NOMO-1 treated with dmso at 0.1 percent for 144 hours (cell line): ENCODE measurements around the gene PBOV1.
A peak's percentile ranks its signal among the peaks of the same experiment; 100 is the strongest.

Experiments
- DNase-seq: peaks from one replicate; lab custom pipeline; 2025; ENCODE audit not compliant: unreplicated experiment; lab: John Stamatoyannopoulos, UW

The PBOV1 gene

DNA sequence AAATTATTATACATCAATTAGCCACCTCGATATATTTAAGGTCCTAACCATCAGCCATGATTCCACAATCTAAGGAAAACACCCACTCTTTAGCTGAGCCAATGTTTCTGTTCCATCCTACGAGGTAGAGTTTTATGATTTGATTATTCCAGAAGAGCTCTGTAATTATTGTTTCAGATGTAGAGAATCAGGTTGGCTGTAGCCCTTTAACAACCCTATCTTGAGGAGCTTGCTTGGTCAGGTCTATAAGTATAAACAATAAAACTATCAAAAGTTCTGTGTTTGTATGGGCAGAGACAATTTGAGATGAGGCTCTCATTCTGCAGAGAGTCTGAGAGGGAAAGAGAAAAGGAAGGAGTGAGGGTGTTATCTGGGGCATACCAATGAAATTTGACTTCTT lies at the start of gene PBOV1:
Gene PBOV1, minus strand, starts transcription at position 43 of the 400 bp plus-strand sequence. CDS start 96 bp downstream, outside the sequence.
- no peak for DNase-seq

DNA sequence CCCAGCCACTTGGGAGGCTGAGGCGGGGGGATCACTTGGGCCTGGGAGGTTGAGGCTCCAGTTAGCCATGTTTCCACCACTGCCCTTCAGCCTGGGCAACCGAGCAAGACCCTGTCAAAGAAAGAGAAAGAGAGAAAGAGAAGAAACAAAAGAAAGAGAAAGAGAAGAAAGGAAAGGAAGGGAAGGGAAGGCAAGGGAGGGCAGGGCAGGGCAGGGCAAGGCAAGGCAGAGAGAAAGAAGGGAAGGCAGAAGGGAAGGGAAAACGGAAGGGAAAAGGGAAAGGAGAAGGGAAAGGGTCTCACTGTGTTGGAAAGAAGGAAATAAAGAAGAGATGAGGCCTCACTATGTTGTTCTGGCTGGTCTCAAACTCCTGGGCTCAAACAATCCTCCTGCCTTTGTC lies 47.8 kb upstream of the PBOV1 start:
- DNase-seq = no peak

DNA sequence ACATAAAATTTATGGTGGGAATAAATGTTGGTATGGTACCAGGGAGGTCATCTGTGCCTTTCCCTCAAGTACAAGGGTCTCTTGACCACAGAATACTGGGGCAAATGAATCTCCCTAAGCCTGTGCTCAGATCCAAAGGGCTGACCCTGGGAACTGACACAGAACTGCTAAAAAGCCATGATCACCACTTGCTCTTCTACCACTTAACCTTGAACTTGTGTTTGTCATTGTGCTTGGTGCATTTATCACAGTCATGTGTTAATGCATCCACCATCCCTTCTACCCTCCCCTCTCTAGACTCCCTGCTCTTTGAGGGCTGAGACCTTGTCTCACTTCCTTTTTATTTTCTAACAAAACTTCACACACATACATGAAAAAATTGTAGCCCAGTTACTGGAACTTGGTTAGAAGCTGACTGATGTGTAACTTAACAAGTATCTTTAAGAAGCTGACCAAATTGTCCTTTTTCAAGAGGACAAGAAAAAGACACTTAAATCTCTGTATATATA lies 46.1 kb upstream of the PBOV1 start:
- peak; percentile 18 for DNase-seq

DNA sequence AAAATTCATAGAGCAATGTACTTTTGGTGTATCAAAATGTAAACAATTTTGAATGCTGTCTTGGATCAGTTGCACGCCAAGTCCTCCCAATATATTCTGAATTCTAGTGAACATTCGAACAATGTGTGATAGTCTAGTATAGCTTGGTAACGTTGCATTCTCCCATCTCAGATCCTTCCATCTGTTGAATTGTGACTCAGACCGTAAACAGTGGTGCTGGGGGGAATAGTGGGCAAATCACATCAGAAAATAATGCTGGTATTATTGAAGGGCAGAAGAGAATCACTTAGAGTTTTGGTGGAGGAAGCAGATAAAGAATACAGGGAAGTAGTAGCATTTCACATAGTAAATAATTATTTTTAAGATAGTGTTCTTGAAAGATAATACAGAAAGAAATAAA lies 45.7 kb upstream of the PBOV1 start:
- no peak for DNase-seq

DNA sequence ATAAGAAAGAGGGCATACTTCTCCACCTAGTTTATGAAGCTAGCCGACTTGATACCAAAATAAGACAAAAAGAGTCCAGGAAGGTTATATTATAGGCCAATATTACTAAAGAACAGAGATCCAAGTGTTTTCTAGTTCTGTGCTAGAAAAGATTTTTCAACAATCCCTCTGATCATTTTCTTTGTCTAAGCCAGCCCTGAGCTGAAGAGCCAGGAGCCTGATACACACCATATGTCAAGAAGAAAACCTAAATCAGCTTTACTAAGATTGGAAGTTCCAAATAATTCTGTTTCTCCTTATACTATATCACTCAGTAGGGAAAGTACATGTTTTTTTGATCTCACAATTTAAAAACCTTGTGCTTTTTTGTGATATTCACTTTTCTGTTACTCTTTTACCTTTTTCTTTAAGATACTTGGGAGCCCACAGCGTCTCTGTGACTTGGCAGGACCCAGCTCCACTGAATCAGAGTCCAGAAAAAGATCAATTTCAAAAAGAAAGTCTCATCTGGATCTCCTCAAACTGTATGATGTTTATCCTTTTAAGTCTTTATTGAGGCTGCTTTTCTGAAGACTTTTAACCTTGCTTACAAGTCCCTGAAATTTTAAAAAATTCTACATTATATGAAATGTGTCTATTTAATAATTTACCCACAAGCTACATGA lies 43.0 kb upstream of the PBOV1 start:
- no peak for DNase-seq

DNA sequence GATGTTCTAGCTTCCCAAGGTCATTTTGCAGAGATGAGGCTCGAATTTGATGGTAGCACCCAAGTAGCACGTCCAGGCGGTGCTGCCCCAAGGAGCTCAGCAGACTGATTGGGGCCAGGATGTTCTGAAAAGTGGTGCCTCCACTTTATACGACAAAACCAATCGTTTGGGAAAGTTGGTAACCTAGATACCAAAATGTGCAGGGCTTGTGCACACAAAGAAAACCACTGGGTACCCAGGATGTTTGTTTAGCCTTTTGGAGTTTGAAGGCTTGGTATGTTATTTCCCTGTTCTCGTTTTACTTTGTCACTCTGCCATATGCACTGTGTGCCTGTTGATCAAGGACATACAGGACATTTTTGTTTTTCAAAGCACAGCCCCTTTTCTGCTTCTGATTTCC lies 40.7 kb upstream of the PBOV1 start:
- no peak for DNase-seq

DNA sequence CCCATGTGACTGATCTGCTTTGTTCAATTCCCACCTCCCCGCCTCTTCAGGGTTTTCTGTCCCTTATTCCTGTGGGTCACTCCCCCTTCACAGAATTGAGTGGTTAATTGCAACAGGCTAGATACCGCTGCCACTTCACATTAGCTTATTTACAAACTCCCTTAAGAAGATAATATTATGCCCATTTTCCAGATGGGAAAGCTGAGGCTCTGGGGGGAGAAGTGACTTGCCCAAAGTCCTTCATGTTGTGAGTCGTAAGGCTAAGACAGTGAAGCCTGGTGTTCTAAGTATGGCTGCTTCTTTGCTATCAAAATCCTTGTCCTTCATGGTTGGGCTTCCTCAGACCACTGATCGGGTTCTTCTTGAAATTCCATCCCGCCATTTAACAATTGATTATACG lies 39.9 kb upstream of the PBOV1 start:
- DNase-seq = no peak

DNA sequence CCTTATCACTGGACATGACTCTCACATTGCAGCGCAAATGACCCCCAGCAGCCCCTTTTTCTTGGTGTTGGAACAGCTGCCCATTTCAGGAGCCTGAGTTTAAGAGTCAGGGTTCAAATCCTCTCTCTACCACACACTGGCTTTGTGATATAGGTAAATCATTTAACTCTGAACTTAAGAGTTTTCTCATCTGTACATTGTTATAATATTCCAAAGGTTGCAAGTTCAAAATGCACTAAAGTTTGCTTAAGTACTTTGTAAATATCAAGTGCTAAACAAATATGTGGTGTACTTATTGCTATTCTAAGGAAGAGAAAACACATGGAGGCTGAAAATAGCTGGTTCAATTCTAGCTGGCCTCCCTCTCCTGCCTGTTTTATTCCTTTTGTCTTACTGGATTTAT lies 39.3 kb upstream of the PBOV1 start:
- DNase-seq = no peak

DNA sequence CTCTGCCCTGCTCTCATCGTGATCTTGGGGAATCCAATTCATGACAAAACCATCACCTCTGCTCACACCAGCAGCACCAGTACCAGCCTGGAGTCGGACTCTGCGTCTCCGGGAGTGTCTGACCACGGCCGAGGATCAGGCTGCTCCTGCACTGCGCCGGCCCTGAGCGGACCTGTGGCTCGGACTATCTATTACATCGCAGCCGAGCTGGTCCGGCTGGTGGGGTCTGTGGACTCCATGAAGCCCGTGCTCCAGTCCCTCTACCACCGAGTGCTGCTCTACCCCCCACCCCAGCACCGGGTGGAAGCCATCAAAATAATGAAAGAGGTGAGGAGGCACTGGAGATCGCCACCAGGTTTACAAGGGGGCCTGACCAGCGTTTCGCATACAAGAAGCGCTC lies 37.2 kb upstream of the PBOV1 start:
- no peak for DNase-seq

DNA sequence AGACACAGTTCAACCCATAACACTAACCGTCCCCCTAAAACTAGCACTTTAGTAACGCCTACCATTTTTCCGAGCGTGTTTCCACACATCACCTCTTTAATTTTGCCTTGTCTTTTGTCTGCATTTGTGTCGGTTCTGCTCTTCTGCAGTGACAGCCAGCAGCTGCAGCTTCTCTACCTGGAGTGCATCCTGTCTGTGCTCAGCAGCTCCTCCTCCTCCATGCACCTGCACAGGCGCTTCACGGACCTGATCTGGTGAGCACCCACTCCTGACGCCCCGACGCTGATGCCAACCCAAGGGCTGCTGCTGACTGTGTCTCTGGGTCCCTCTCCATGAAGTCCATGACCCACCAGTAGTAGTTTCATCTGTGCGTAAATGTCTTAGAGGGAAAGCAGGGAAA lies 35.4 kb upstream of the PBOV1 start:
- DNase-seq = no peak

DNA sequence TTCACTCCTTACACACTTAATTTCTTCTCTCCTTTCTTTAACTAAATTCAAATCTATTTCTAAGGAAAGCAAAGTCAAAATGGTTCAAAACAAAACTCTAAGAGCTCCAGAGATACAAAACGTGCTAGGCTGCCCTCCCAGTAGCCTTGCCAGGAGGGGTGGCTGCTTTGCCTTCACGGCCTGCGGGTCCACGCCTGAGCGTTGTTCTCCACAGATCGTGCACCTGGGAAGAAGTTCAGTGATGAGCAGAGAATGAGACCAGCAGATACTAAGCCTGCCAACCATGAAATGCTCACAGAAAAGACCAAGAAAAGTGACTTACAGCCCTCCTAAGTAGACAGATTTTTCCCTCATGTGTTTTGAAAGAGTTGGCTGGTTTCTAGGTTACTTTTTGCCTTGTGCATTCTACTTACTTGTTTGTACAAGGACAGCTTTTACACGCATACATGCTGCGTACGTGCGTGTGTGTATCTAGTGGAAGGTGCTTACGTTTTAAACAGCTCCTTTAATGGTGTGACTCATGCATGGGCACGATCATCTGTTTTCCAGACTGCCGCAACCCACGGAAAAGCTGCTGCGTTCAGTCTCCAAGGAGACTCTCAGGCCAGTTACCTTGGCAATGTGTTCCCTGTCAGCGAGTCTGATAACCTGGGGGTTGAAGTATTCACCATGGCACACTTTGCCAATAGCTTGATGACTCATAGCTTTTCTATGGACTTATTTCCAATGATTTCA lies 32.4 kb upstream of the PBOV1 start:
- DNase-seq = no peak

DNA sequence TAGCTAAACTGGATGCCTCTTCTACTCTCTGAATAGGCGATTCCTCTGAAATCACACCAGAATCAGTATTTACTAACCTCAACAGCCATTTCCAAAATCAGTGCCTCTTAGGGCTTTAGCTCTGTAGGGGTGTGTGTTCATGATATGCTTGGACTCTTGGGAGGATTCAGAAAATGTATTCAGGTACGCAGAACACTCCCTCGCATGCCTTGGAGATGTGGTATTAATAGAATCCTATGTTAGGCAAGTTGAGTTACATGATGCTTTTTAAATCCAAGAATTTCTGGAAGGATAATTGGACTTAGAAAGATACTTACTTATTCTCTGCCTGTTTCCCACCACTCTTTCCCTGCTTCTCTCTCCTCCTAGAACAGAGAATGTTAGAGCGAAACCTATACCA lies 31.8 kb upstream of the PBOV1 start:
- DNase-seq = no peak

DNA sequence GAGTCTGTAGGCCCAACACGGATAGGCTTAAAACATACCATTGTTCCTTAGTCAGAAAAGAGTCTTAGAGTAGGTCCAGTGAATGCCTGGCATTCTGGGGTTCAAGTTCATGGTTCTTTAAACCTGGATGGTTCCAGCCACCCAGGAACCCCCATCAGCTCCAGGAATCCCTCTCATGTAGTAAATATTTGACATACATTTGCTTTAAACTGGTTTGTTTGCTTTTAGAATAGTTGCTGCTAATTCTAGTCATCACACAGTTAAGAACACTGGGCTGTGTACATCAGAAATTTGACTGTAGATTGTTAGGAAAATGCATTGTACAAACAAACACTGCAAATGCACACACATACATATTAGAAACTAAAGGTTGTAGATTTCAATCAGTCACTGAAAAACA lies 30.6 kb upstream of the PBOV1 start:
- DNase-seq = no peak

DNA sequence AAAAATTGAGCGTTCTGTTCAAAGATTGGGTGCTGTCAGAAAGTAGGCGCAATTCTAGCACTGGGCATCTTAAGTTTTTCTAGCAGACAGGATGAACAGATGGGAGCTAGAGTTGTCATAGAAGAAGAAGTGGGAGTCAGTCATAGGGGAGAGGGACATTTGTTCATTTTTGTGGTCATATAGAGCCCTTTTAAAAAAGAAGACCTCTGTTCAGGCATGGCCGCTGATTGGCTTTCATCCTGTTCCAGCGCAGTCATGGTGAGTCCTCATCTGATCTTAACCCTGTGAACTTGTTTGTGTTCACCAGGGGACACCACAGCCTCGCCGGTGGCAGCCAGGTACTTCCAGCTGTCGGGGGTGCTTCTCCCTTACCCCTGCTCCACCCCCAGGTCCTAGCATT lies 29.7 kb upstream of the PBOV1 start:
- no peak for DNase-seq

DNA sequence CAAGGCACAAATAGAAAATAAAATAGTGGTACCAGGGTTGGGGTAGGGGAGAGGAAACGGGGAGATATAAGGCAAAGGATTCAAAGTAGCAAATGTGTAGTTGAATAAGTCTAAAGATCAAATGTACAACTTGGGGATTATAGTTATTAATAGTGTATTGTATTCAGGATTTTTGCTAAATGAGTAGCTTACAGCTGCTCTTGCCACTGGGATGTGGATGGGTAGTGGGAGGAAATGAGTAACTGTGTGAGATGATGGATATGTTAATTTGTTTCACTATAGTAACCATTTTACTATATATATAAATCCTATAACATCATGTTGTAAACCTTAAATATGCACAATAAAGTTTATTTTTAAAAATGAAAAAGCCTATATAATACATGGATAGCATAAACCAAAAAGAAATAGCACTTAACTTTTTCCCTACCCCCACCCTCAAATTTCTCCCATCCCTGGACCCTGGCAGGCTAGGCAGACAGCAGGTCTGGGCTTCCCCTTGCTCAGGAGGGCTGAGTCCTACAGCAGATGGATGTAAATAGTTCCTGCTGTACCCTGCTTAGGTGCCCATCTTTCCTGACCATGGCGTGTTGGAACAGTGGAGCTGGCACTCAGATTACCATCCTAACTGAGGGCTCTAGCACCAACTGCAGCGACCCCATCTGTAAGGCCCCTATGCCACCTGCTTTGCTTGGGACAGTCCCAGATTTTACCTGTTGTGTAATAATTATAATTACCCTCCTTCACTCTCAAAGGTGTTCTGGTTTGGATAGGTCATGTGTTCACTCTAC lies 28.6 kb upstream of the PBOV1 start:
- no peak for DNase-seq

DNA sequence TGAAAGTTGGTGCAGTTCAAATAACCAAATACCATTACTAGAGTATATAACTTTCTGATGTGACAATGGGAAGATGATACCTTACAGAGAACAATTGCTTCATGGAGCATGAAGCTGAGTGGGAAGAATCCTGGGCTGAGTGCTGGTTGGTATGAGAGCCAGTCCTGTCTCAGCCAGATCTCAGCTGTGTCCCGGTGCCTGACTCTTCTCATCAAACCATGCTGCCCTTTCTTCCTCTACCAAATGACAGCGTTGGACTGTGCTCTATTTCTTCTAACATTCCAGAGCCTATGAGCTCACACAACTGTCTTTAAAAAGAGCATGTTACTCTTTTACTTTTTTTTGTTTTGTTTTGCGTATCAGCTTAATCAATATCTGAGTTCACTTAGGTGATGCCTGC lies 27.5 kb upstream of the PBOV1 start:
- DNase-seq = no peak

DNA sequence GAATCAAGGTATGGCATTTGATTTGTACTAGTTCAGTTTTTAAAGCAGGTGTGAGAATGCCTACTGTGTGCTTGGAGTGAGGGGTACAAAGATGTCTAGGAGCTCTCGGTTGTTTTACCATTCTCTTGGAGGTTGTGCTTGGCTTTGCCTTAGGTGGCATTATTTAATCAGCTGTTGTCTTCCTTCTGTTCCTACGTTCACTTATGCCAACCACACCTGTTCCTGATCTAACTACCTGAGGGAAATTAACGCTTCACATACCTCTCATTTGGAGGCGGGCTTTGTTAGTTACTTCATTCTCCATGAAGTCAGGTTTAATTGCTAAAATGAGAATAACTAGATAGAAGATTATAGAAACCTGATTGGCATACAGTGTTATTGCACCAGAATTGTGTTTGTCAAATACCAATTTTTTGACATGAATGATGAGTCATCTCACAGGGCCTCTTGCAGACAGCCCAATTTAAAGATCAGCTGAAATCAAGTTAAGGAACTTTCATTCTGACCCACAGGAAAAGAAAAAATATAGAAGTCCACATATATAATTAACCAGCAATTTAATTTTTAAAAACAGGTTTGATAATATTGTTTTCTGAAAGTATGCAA lies 24.8 kb upstream of the PBOV1 start:
- DNase-seq = no peak

DNA sequence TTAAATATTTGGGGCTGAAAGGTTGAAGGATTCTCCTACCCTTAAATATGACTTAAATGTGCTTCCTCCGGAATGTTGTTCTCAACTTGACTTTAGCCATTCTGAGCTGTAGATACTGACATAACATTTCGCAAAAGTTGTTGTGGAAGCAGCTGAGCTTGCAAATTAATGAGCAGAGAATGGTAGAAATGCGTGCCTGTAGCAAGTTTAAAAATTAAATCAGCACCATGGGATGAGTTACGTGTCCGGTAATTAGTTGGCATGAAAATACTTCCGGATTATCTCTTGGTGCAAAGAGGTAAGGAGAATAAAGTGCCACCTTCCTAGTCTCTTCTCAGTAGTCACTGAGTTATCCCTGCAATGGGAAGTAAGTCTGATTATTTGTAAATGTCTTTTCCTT lies 23.6 kb upstream of the PBOV1 start:
- no peak for DNase-seq

DNA sequence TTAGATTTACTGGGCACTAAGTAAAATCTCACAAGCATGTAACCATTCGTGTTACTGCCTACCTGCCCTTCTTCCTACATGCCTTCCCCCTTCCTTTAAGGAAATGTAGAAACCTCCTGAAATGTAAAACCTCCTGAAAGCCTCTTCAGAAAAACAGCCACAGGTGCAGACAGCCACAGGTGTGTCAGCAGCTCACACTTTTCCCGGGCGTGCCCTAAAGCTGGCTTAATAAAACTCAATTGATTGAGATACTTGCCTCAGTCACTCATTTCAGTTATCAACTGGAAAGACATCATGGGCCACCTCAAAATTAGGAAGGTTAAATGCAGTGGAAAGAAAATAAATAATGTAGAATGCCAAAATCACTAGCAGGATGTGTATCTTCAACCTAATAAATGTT lies 23.1 kb upstream of the PBOV1 start:
- no peak for DNase-seq

DNA sequence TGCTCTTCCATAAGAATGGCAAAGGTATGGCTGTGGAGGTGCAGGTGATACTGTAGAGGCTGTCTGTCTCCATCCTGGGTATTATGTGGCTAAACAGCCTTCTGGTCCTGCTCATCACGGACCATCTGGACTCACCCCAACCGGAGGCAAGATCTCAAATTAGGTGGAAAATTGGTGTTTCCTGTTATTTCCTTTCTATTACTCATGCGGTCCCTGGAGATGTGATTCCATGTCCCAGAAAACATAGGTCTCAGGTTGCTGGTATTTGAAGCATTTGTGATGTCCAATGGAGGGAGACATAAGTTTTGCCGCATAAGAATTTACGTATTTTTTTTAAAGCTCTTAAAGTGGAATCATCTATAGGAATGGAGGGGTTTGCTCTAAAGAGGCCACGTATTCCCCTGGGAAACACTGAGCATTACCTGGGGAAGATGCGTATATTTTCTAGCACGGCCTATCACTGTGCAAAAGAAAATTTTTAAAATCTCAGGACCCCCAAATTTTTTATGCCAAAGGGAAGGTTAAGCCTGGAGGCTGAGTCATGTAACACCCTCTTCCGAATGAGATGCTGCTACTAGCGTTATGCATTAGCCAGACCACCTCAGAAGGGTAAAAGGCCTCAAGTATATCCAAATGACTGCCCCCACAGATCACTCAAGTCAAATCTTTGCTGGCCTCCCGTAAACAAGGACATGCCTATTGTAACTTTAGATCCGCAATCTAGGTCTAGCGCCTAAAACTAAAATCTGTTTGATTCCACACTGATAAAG lies 22.4 kb upstream of the PBOV1 start:
- no peak for DNase-seq

DNA sequence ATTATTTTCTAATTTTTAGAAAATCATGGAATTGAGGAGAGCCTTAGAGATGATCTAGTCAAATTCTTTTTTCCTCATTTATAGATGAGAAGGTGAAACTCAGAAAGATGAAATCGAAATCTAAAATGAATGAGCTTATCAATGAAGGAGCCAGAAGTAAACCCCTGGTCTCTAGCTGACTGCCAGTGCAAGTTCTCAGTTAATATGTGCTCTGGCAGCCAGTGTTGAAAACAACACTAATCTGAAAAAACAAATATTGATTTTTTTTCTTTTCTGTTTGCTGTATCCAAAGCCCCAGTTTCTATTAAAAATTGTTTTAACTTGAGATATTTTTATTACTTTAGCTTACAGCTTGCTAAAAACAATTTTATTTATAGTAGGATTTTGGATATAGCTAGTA lies 21.5 kb upstream of the PBOV1 start:
- DNase-seq = no peak
